ENCODE data around the gene MPRIP. TPM values are rescaled to one million over a fixed set of nuclear protein-coding genes. Genes with fewer than 3 reads are reported as not detected.
"Not testable (repeated sequence)": the region's sequence is repeated elsewhere in the genome, so short reads cannot be mapped to it uniquely, and the experiment has no call there.

MPRIP gene
- total and polyA plus RNA-seq, 10 donors = 52.3 to 309 (median 131) TPM

DNA sequence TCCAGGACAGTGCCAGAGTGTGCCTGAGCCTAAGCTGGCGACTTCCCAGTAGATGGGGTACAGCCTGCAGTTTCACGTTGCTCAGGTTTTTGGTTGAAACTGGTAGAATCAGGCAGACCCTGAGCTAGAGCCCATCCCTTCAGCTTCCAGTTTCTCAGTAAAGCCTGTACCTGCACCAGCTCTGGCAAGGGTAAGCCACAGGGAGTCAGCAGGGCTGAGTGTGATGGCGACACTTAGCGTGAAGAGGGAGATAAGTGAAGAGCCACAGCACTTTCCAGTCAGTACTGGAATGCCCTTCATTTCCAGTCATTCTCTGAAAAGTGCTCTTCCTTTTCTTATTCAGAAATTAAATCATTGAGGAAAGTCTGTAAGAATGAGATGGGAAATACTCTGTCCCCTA is 141.5 kb downstream of the MPRIP start:
- Histone ChIP-seq H3K27ac (peak overlapping the region in 2 of 8 donors; percentile 66 to 78), H3K27me3 (replicated peaks in 1 of 7) (no peaks in the 10 kb centered on the region), H3K4me3 (no peak overlapping the region), H3K36me3 (peaks cover 0 to 100% (median 70%) of the 10 kb centered on the region in 6 donors), H3K9me3 (no peaks in the 10 kb centered on the region), H3K4me1 (peaks cover 6 to 97% (median 47%) of the 10 kb centered on the region in 6 donors)
- TF ChIP-seq POLR2A (IDR thresholded peaks at IDR 0.05) (no peak), POLR2AphosphoS5 (IDR thresholded peaks at IDR 0.05) (no peak)
- TF ChIP-seq, protein P1, sequence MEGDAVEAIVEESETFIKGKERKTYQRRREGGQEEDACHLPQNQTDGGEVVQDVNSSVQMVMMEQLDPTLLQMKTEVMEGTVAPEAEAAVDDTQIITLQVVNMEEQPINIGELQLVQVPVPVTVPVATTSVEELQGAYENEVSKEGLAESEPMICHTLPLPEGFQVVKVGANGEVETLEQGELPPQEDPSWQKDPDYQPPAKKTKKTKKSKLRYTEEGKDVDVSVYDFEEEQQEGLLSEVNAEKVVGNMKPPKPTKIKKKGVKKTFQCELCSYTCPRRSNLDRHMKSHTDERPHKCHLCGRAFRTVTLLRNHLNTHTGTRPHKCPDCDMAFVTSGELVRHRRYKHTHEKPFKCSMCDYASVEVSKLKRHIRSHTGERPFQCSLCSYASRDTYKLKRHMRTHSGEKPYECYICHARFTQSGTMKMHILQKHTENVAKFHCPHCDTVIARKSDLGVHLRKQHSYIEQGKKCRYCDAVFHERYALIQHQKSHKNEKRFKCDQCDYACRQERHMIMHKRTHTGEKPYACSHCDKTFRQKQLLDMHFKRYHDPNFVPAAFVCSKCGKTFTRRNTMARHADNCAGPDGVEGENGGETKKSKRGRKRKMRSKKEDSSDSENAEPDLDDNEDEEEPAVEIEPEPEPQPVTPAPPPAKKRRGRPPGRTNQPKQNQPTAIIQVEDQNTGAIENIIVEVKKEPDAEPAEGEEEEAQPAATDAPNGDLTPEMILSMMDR (IDR thresholded peaks at IDR 0.05 in 8 of 11, conservative IDR thresholded peaks at IDR 0.05 in 3 of 11) = no peak
- no peak for DNase-seq
- 88 to 93% (median 92%) methylated on average over 4 of the region's 4 CpGs for WGBS, 5 donors
- intact Hi-C loops (cut with DNase I; ENCODE audit: low total_unique reads) = no loop called here

DNA sequence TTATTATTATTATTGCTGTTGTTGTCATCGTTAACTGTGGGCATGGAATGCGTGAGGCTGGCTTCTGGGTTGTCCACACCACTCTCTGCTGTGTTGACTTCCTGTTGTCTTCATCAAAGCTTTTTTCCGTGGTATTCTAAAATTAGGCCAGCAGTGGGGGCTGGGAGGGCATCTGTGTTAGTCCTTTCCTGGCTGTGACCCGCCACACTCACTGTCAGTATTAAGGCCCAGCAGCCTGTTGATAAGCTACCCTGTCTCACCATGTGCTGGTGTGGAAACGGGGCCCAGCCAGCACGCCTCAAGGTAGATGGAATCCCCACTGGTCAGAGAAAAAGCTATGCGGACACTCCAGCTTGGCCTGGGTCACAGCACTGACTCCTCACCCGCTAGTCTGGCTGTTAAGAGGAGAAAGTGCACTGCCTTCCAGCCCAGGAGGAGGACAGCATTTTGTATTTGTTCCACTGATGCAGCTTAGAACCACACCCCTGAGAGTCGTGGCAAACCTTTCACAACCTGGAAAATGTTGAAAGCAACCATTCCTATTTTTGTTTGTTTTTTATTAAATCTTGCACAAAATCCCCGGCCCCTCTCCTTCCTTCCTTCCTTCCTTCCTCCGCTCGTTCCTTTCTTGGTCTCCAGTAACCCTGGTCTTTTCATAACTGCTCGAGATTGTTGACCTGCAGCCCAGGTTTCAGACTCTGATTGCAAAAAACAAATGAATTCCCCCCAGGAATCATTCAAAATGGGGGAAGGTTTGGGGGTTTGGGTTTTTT is 142.9 kb downstream of the MPRIP start:
- H3K4me3 ChIP-seq; H3K27me3 ChIP-seq (replicated peaks in 1 of 7); H3K9me3 ChIP-seq; intact Hi-C loops (cut with DNase I; ENCODE audit: low total_unique reads); DNase-seq: not testable (repeated sequence)
- Histone ChIP-seq H3K27ac (peak overlapping the region in 7 of 8 donors; percentile 9 to 78 (median 53)), H3K4me1 (peaks cover 10 to 91% (median 50%) of the 10 kb centered on the region in 6 donors), H3K36me3 (peaks cover 0 to 94% (median 57%) of the 10 kb centered on the region in 6 donors)
- 42 to 51% (median 49%) methylated on average over 13 of the region's 13 CpGs for WGBS, 5 donors

DNA sequence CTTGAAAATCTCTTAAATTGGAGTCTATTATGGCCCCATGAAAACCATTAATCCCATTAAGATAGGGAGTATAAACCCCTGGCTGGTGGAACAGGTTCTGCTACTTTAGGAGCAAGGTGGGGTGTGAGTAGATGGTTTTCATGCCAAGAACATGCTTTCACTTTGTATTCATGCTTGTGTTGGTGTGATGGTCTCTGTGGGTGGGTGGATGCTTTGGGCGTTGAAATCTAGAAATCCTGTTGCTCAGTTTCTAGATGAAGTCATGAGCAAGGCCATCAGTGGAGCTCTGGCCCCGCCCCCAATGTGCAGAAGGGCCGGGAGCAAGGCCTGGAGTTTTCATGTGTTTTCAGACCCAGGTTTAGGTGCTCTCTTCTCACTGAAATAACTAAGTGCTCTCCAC is 143.8 kb downstream of the MPRIP start:
- no peak overlapping the region for H3K4me3 ChIP-seq
- peak overlapping the region in 4 of 8 donors; percentile 23 to 78 (median 60) for H3K27ac ChIP-seq
- peaks cover 15 to 91% (median 53%) of the 10 kb centered on the region in 6 donors for H3K4me1 ChIP-seq
- no peak for DNase-seq
- no peaks in the 10 kb centered on the region for H3K9me3 ChIP-seq
- no peak for TF ChIP-seq POLR2AphosphoS5 (IDR thresholded peaks at IDR 0.05)
- no peak for TF ChIP-seq POLR2A (IDR thresholded peaks at IDR 0.05)
- TF ChIP-seq, protein P1 (IDR thresholded peaks at IDR 0.05 in 8 of 11, conservative IDR thresholded peaks at IDR 0.05 in 3 of 11) = no peak
- peaks cover 0 to 85% (median 48%) of the 10 kb centered on the region in 6 donors for H3K36me3 ChIP-seq
- no peaks in the 10 kb centered on the region for H3K27me3 ChIP-seq (replicated peaks in 1 of 7)
- WGBS, 5 donors = 44 to 67% (median 59%) methylated on average over 3 of the region's 3 CpGs
- intact Hi-C loops (cut with DNase I; ENCODE audit: low total_unique reads) = no loop called here

DNA sequence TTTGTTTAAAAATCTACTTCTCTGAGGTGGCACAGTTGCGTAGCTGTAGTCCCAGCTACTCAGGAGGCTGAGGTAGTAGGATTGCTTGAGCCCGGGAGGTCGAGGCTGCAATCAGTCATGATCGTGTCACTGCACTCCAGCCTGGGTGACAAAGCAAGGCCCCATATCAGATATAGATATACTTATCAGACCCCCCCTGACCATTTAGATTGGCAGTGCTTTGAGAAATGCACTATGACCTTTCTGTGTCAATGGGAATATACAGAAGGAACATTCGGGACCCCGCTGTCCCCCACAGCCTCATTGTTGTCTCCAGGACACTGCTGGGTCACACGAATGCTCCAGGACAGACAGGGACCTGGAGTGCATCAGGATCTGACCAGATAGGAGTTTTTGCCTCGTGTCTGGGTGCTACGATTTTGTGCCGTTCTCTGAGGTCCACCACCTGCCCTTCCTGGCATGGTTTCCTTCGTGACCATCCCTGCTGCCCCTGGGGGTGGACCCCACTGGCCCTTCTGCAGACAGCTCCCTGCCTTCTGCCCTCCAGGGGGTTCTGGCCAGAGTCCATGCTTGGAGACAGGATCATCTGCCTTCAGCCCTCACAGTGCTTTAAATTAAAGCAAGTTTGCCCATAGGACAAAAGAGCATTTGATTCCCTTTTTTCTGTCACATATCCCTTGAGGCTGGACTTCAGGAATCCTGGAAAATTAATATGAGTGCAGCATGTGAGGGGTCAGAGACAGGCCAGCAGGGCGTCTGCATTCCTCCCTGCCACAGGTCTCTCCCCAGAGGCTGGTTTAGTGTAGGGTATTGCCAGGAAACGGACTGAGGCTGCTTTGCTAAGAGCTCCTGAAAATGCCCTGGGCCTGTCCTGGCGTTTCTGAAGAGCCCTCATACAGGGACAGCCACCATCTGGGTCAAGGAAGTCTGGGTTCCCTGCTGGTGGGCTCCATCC is 144.6 kb downstream of the MPRIP start:
- DNase-seq = no peak
- no peaks in the 10 kb centered on the region for H3K27me3 ChIP-seq (replicated peaks in 1 of 7)
- WGBS, 5 donors = 79 to 83% (median 82%) methylated on average over 13 to 14 of the region's 14 CpGs
- TF ChIP-seq, protein P1 (IDR thresholded peaks at IDR 0.05 in 8 of 11, conservative IDR thresholded peaks at IDR 0.05 in 3 of 11) = no peak
- no peak for TF ChIP-seq POLR2AphosphoS5 (IDR thresholded peaks at IDR 0.05)
- H3K4me3 ChIP-seq = no peak overlapping the region
- intact Hi-C loops (cut with DNase I; ENCODE audit: low total_unique reads) = no loop called here
- no peaks in the 10 kb centered on the region for H3K9me3 ChIP-seq
- peaks cover 15 to 91% (median 52%) of the 10 kb centered on the region in 6 donors for H3K4me1 ChIP-seq
- peak overlapping the region in 2 of 8 donors; percentile 66 to 78 for H3K27ac ChIP-seq
- peaks cover 0 to 81% (median 43%) of the 10 kb centered on the region in 6 donors for H3K36me3 ChIP-seq
